GM19467 (cell line): ENCODE results near the gene SPATC1L.

Experiments
- ATAC-seq: cut with Tn5 transposase; IDR thresholded peaks from one replicate; pipeline ENCODE4 v1.9.1; 2021; ENCODE audit warnings: mild to moderate bottlenecking, moderate library complexity; ENCODE audit not compliant: unreplicated experiment

SPATC1L gene

DNA sequence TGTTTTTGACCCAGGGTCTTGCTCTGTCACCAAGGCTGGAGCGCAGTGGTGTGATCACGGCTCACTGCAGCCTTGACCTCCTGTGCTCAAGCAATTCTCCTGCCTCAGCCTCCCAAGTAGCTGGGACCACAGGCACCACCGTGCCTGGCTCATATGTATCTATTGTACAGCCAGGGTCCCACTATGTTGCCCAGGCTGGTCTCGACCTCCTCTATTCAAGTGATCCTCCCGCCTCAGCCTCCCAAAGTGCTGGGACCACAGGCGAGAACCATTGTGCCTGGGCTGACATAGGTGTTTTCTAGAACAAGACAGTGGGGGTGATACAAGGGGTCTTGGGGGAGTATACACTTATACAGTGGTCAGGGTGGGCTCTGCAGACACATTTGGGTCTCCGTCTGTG is 46.4 kb downstream of the SPATC1L start:
- no peak for ATAC-seq

DNA sequence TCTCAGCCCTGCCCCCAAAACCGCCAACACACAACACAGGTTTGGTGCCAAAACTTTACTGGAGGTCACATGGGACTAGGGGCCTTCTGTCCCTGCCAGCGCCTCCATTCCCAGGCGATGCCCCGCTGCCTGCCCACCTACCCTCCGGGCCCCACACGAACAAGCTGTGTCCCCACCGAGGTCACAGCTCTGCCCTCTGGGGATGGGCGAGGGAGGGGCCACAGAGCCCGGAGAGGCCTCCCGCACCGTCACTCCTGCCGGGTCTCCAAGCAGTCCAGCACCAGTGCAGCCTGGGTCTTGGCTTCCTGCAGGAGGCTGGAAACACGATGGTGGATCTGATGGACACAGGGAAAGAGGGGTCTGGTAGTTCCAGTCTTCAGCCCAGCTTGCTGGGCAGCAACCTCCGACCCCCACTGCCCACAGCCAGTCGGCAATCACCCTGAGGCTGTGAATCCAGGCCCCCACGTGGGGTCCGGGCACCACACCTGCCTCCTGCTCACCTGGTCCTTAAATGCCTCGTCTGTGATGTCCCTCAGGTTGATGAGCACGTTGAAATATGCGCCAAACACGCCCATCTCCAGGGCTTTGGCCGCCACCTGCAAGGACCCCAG is 47.4 kb downstream of the SPATC1L start:
- ATAC-seq = no peak

DNA sequence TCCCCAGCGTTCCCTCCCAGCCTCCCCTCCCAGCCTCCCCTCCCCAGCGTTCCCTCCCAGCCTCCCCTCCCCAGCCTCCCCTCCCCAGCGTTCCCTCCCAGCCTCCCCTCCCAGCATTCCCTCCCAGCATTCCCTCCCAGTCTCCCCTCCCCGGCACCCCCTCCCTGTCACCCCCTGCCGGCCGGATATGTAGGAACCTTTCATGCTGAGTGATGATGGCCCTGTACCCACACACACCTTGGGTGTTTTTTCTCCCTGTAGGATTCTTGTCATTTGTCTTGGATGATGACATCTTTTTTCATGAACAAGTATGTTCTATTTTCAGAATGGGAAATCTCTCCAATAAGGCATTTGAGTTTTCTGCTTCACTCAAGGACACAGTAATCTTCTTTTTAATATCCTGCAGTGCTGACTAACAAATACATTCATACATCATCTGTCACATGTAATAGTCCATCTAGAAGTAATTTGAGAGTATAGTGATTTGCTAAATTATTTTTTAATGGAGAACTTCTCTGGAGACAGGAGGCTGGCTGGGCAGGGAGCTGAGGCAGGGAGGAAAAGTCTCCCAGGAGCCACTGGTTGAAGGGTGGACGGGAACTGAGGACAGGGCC is 48.4 kb downstream of the SPATC1L start:
- ATAC-seq = no peak

DNA sequence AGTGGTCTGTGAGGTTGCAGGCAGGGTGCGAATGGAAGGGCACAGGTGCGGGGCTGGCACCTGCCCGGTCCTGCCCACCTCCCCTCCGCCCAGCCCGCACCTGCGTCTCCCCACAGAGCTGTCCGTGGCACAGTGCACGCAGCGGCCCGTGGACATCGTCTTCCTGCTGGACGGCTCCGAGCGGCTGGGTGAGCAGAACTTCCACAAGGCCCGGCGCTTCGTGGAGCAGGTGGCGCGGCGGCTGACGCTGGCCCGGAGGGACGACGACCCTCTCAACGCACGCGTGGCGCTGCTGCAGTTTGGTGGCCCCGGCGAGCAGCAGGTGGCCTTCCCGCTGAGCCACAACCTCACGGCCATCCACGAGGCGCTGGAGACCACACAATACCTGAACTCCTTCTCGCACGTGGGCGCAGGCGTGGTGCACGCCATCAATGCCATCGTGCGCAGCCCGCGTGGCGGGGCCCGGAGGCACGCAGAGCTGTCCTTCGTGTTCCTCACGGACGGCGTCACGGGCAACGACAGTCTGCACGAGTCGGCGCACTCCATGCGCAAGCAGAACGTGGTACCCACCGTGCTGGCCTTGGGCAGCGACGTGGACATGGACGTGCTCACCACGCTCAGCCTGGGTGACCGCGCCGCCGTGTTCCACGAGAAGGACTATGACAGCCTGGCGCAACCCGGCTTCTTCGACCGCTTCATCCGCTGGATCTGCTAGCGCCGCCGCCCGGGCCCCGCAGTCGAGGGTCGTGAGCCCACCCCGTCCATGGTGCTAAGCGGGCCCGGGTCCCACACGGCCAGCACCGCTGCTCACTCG is 52.2 kb downstream of the SPATC1L start:
- no peak for ATAC-seq

DNA sequence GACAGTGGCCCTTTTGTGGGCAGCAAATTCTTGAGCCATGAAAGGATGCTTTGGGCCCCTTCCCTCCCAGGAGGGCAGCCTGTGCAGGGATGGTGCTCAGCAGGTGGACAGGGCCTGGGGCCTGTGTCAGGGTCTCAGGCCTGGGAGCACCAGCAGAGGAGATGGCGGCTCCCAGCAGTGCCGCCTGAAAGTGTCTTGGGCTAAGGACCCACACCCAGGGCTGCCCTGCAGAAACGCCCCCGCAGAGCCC is 52.7 kb downstream of the SPATC1L start:
- ATAC-seq = no peak

DNA sequence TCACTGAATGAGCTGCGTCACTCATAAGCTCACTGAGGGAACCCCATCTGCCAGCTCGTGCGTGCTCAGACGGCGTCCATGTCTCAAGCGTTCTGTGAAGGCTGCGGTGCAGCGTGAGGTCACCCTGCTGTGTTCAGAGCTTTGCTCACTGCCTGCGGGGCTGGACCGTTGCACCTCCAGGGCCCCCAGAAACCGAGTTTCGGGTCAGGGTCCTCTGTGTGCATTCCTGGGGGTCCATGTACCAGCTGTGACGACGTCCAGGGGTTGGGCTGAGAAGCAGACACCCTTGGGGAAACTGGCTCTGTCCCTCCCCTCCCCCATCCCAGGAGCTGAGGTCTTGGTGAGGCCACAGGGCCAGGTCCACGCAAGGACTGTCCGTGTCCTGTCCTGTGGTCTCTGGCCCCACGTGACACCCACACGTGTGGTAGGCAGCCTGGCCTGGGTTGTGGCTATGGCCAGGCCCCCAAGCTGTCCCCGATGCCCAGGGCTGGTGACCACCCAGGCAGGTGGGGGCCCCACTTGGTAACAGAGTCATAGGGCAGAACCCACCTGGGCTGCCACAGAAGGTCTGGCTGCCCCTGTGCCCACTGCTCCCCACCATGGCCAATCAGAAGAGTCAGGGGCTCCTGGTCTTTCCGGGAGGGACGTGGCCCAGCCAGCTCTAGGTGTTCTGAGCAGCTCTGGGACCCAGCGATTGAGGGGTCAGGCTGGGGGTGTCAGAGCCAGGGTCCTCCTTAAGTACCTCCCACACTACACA is 53.2 kb downstream of the SPATC1L start:
- no peak for ATAC-seq

DNA sequence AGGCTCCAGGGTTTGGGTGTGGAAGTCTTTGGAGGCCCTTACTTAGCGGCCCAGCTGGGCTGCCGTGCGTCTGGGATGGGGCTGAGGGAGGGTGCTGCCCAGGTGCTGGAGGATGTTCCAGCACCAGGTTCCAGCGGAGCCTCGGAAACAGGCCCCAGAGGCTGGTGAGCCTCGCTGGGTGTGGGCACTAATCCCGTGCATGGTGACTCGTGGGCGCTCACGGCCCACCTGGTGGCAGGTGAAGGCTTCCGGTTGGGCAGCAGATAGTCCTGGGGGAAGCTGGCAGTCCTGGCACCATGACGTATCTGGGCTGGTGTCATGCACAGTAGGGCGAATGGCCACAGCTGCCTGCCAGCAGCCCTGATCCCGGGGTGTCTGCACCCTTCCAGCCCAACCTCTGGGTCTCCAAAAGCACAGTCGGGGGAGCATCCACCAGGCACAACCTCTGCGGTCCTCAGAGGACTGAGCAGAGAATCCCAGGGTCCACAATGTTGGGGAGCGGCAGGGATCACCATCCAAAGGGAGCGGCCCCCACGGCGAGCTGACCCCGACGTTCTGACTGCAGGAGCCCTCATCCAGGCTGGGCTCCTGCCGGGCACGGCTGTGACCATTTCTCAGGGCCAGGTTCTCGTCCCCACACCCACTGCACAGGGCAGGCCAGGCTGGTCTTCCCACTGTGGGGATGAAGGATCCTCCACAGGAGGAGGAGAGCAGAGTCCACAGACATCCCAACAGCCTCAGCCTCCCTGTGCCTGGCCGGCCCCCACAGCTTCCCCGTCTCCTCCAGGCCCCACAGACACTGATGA is 54.2 kb downstream of the SPATC1L start:
- ATAC-seq = no peak

DNA sequence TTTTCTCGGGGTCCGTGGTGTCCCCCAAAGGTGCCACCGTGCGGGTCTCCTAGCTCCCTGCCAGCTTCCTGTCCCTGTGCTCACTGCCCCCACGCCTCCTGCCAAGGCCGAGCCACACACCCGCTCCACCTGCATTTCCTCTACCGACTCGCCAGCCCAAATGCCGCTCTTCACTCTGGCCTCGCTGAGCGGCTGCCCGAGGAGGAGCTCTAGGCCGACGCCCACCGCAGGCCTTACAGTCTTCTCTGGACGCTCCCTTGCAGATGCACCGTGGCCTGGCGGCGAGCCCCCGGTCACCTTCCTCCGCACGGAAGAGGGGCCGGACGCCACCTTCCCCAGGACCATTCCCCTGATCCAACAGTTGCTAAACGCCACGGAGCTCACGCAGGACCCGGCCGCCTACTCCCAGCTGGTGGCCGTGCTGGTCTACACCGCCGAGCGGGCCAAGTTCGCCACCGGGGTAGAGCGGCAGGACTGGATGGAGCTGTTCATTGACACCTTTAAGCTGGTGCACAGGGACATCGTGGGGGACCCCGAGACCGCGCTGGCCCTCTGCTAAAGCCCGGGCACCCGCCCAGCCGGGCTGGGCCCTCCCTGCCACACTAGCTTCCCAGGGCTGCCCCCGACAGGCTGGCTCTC is 55.2 kb downstream of the SPATC1L start:
- ATAC-seq = no peak

DNA sequence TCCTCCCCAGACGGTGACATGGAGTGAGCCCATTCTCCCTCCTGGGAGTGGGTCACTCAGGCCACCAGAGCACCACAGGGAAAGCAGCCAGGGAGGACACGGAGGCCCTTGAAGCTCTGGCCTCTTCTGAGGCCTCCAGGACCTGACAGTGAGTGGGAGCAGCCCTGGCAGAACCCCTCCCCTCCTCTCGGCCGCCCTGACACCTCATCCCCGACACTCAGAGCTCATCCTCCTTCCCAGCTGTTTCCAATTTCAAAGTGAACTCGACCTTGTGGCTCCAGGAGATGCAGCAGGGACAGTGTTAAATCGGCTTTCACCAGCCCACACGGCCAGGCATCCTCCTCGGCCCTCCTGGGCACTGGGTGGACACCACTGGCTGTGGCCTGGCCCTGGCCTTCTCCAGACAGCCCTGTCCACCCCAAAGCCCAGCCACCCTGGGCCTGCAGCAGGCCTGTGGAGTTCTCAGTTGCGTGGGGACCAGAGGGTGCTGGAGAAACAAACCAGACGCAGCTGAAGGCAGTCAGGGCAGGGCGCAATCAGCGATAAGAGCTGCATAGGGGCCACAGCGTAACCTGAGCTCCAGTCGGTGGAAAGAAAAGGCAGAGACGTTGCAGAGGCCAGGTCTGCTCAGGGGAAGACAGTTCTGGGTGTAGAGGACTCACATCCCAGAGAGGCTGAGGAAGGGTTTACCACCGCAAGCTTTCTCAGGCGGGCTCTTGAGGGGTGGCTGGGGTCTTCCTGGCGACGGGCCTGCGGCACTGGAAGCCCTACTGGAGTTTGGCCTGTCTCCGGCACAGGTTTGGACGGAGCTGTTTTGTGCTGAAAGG is 55.9 kb downstream of the SPATC1L start:
- no peak for ATAC-seq

DNA sequence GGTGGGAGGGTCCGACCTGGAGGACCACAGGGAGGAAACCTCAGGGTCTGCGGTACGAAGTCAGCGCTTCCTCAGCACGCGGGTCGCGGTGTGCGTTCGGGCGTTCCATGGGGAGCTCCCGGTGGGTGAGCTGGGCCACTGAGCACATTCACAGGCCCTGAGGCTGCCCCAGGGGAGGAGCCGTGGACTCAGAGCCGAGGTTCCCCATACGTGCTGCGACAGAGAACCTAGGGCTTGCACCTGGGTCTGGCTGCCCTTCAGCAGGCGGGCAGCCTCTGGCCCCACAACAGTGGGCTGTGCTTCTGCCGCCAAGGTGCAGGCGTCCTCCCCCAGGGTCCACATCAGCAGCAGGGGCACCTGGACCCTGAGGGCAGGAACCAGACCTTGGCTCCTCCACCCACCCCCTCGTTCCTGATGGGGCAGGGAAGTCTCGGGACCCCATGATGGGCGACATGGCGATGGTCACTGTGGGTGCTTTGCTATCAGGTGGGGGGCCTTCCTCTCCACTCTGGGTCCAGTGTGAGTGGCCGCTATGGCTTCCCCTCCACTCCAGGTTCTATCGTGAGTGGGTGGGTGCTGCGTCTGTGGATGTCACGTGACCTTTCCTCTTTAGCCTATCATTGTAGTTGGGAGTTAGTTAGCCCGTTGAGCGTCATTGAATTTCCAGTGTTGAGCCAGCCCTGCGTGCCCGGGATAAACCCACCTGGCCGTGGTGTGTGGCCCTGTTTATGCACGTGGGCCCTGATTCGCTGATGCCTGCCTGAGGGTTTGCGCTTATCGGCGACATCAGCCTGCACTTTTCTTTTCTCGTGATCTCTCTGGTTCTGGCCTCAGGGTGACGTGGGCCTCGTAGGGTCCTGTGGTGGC is 56.8 kb downstream of the SPATC1L start:
- ATAC-seq = no peak

DNA sequence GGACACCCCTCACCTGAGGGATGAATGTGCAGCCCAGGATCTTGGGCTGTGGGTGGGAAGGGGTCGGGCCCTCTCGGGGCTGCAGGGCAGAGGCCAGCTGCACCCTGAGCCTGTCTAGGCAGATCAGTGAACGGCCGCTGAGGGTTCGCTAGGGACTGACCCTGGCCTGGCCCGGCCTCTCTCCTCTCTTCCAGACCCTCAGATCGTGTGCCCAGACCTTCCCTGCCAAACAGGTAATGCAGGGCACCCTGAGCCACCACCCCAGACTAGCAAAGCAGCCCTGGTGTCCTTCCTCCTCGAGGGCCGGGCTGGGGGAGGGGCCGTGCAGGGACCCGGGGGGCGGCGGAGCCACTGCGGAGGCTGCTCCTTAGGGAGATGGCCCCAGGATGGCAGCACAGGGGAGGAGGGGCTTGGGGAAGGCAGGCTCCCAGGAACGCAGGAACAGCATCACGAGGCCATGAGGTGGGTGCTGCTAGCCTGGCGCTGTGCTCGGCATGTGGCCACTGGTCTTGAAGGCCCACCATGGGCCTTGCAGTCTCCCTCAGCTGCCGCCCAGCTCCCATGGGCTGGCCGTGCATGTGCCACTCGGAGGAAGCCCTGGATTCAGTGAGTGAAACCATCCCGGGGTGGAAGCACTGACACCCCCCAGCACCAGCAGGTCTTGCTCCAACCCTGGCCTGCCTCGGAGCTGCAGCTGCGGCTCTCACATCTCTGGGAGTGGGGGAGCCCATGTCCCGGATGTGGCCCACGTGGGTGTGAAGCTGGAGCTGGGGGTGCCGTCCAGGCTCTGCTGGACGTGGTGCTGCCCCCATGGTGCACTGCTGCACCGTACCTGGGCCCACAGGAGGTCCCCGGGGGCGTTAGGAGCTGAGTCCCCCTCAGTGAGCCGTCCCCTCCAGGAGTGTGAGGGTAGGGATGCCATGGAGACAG is 57.7 kb downstream of the SPATC1L start:
- no peak for ATAC-seq

DNA sequence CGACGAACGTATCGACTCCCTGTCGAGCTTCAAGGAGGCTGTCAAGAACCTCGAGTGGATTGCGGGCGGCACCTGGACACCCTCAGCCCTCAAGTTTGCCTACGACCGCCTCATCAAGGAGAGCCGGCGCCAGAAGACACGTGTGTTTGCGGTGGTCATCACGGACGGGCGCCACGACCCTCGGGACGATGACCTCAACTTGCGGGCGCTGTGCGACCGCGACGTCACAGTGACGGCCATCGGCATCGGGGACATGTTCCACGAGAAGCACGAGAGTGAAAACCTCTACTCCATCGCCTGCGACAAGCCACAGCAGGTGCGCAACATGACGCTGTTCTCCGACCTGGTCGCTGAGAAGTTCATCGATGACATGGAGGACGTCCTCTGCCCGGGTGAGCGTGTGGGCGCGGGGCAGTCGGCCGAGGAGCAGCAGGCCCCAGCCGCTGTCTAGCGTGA is 58.4 kb downstream of the SPATC1L start:
- no peak for ATAC-seq

DNA sequence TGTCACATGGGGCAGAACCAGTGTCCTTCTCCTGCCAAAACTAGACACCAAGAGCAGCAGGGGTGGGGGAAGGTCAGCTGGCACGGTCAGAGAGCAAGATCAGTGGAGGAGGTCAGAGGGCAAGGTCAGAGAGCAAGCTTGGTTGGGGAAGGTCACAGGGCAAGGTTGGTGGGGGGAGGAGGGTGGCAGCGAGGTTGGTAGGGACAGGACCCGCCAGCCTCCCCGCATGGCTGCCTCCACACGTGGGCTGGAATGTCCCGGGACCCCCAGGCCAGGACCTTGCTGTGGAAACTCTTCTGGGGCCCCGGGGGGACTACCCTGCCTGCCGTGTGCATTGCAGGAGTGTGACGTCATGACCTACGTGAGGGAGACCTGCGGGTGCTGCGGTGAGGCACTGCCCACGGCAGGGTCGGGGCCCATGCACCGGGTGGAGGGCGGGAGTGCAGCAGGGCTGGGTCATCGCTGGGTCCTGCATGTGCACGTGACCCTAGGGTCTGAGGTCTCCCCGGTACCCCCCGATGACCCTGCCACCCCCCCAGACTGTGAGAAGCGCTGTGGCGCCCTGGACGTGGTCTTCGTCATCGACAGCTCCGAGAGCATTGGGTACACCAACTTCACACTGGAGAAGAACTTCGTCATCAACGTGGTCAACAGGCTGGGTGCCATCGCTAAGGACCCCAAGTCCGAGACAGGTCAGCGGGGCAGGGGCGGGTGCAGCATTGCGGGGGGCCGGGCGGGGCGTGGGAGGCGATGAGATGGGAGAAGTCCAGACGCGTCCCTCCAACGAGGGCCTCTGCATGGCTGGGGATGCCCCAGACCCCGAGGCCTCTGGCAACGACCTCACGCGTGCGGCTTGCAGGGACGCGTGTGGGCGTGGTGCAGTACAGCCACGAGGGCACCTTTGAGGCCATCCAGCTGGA is 59.1 kb downstream of the SPATC1L start:
- no peak for ATAC-seq

DNA sequence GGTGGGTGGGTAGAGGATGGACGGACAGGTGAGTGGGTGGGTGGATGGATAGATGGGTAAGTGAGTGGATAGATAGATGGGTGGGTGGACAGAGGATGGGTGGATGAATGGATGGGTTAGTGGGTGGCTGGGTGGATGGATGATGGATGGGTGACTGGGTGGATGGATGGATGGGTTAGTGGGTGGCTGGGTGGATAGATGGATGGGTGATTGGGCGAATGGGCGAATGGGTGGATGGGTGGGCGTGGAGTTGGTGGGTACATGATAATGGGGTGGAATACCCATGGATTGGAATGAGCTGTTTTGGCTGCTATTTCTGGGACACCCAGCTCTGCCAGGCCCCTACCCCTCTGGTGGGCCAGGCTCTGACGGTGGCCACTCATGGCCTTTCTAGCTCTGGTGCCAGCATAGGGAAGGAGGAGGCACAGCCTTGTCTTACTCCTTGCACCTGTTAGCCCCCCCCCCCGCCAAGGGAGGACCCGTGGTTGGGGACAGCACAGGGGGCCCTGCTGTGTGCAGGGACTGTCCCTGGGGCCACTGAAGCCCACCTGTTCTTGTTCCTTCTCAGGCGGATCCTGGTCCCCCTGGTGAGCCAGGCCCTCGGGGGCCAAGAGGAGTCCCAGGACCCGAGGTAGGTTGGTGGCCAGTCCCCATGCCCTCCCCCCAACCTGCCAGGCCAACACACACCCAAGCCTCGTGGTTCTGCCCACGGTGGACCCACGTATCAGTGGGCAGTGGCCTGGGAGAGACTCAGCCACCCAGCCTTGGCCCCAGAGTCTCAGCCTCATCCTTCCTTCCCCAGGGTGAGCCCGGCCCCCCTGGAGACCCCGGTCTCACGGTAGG is 60.0 kb downstream of the SPATC1L start:
- ATAC-seq = no peak
